Gastrocnemius medialis (tissue), 4 donors: ENCODE results near the gene MTNR1A.

Source experiments
- POLR2A ChIP-seq, 2 donors: fragments of 450-650 bp; IDR thresholded peaks; one replicate each; pipeline ENCODE4 v1.6.1; 2017; ENCODE audit warnings: antibody characterized with exemption in 2 of 2, mild to moderate bottlenecking in 2 of 2, moderate library complexity in 2 of 2
- TF ChIP-seq, protein P1 (sequence below), 5 experiments: fragments of 450-650 bp in 3 of 5; fragments of 200-600 bp in 2 of 5; sonication (generic) in 2 of 5; IDR thresholded peaks in 4 of 5; conservative IDR thresholded peaks in 1 of 5; 1 replicate in 4 of 5; 2 replicates in 1 of 5; pipeline ENCODE4 v1.5.1; 2016 to 2019; ENCODE audit warnings: antibody characterized with exemption in 5 of 5, mild to moderate bottlenecking in 3 of 5, moderate library complexity in 3 of 5

DNA sequence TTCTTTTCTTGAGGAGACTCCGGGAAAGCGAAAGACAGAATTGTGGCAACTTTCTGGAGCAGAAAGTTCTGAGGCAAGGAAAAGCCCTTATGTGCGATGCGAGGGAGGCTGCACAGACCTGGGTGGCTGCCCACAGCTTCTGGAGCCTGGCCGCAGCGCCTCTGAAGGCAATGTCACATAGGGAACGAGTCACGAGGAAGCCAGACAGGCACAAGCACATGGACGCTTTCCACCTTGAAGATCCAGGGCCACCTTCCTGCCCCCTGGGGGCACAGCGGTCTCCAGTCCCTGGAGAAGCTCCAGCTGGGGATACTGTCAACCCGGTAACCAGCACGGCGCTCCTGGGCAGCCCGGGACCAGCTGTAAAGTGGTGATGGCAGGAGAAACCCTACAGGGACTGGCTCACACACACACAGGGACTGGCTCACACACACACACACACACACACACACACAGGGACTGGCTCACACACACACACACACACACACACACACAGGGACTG is 69.8 kb downstream of the MTNR1A start:
- TF ChIP-seq, protein P1, sequence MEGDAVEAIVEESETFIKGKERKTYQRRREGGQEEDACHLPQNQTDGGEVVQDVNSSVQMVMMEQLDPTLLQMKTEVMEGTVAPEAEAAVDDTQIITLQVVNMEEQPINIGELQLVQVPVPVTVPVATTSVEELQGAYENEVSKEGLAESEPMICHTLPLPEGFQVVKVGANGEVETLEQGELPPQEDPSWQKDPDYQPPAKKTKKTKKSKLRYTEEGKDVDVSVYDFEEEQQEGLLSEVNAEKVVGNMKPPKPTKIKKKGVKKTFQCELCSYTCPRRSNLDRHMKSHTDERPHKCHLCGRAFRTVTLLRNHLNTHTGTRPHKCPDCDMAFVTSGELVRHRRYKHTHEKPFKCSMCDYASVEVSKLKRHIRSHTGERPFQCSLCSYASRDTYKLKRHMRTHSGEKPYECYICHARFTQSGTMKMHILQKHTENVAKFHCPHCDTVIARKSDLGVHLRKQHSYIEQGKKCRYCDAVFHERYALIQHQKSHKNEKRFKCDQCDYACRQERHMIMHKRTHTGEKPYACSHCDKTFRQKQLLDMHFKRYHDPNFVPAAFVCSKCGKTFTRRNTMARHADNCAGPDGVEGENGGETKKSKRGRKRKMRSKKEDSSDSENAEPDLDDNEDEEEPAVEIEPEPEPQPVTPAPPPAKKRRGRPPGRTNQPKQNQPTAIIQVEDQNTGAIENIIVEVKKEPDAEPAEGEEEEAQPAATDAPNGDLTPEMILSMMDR (IDR thresholded peaks at IDR 0.05 in 4 of 5, conservative IDR thresholded peaks at IDR 0.05 in 1 of 5), result no peak
- TF ChIP-seq POLR2A (IDR thresholded peaks at IDR 0.05), result no peak
